Measurements from ENCODE around the gene P2RX3. TPM values are rescaled to one million over a fixed set of nuclear protein-coding genes. Genes with fewer than 3 reads are reported as not detected.

Gene P2RX3
- total and polyA plus RNA-seq, 2 experiments from 2014 or later = not detected

- Histone ChIP-seq H3K4me2 (no peak overlapping the region), H4K20me1 (ENCODE audit: insufficient read depth, poor library complexity, severe bottlenecking) (no peaks in the 10 kb centered on the region), H3K27ac (no peak overlapping the region), H3K9me3 (ENCODE audit: low read depth) (no peaks in the 10 kb centered on the region), H2AFZ (no peak overlapping the region), H3K4me3 (no peak overlapping the region), H3K9me2 (replicated peaks; ENCODE audit: insufficient read depth) (no peaks in the 10 kb centered on the region), H3K36me3 (replicated peaks; ENCODE audit: insufficient read depth, low read depth) (no peaks in the 10 kb centered on the region), H3K27me3 (no peaks in the 10 kb centered on the region), H3K4me1 (ENCODE audit: insufficient read depth) (peaks cover 2% of the 10 kb centered on the region), H3K79me2 (peaks cover 5% of the 10 kb centered on the region)
- DNase-seq (ENCODE audit: low spot score) = no peak
- 94% methylated on average over 6 of the region's 6 CpGs for WGBS (ENCODE audit: low lambda C conversion rate, missing lambda C conversion rate)
- no peak for TF ChIP-seq CTCF (IDR thresholded peaks at IDR 0.05; ENCODE audit: poor library complexity)
- no peak for TF ChIP-seq EZH2 (IDR thresholded peaks at IDR 0.05; ENCODE audit: borderline replicate concordance)
- no peak for TF ChIP-seq EZH2phosphoT487 (IDR thresholded peaks at IDR 0.05; ENCODE audit: low read depth, severe bottlenecking, unreplicated experiment)
Observed at GRCh38 chr11:57341250-57341808, 3.2 kb downstream of the P2RX3 start.

- TF ChIP-seq EZH2 (IDR thresholded peaks at IDR 0.05; ENCODE audit: borderline replicate concordance) = no peak
- TF ChIP-seq EZH2phosphoT487 (IDR thresholded peaks at IDR 0.05; ENCODE audit: low read depth, severe bottlenecking, unreplicated experiment) = no peak
- TF ChIP-seq CTCF (IDR thresholded peaks at IDR 0.05; ENCODE audit: poor library complexity) = no peak
- Histone ChIP-seq H3K27me3 (no peaks in the 10 kb centered on the region), H3K4me2 (no peak overlapping the region), H3K9me2 (replicated peaks; ENCODE audit: insufficient read depth) (no peaks in the 10 kb centered on the region), H3K4me3 (no peak overlapping the region), H2AFZ (no peak overlapping the region), H3K27ac (no peak overlapping the region), H3K79me2 (no peaks in the 10 kb centered on the region), H3K4me1 (ENCODE audit: insufficient read depth) (no peaks in the 10 kb centered on the region), H3K36me3 (replicated peaks; ENCODE audit: insufficient read depth, low read depth) (no peaks in the 10 kb centered on the region), H4K20me1 (ENCODE audit: insufficient read depth, poor library complexity, severe bottlenecking) (no peaks in the 10 kb centered on the region), H3K9me3 (ENCODE audit: low read depth) (no peaks in the 10 kb centered on the region)
- 89% methylated on average over 11 of the region's 11 CpGs for WGBS (ENCODE audit: low lambda C conversion rate, missing lambda C conversion rate)
- DNase-seq (ENCODE audit: low spot score) = no peak
Observed at GRCh38 chr11:57342702-57343101, 4.5 kb downstream of the P2RX3 start.

GRCh38 chr11:57343825-57344224 lies 5.7 kb downstream of the P2RX3 start:
- no peaks in the 10 kb centered on the region for H3K36me3 ChIP-seq (replicated peaks; ENCODE audit: insufficient read depth, low read depth)
- no peaks in the 10 kb centered on the region for H3K9me3 ChIP-seq (ENCODE audit: low read depth)
- H3K27me3 ChIP-seq = no peaks in the 10 kb centered on the region
- TF ChIP-seq CTCF (IDR thresholded peaks at IDR 0.05; ENCODE audit: poor library complexity) (no peak), EZH2 (IDR thresholded peaks at IDR 0.05; ENCODE audit: borderline replicate concordance) (no peak)
- H3K79me2 ChIP-seq = no peaks in the 10 kb centered on the region
- no peak overlapping the region for H2AFZ ChIP-seq
- no peak overlapping the region for H3K4me2 ChIP-seq
- no peaks in the 10 kb centered on the region for H3K4me1 ChIP-seq (ENCODE audit: insufficient read depth)
- 62% methylated on average over 7 of the region's 7 CpGs for WGBS (ENCODE audit: low lambda C conversion rate, missing lambda C conversion rate)
- DNase-seq (ENCODE audit: low spot score) = no peak
- no peak overlapping the region for H3K4me3 ChIP-seq
- no peak overlapping the region for H3K27ac ChIP-seq
- no peaks in the 10 kb centered on the region for H4K20me1 ChIP-seq (ENCODE audit: insufficient read depth, poor library complexity, severe bottlenecking)
- H3K9me2 ChIP-seq (replicated peaks; ENCODE audit: insufficient read depth) = no peaks in the 10 kb centered on the region

GRCh38 chr11:57344826-57345225 lies 6.7 kb downstream of the P2RX3 start:
- Histone ChIP-seq H2AFZ (no peak overlapping the region), H3K27ac (no peak overlapping the region), H3K4me2 (no peak overlapping the region), H3K36me3 (replicated peaks; ENCODE audit: insufficient read depth, low read depth) (no peaks in the 10 kb centered on the region), H3K9me2 (replicated peaks; ENCODE audit: insufficient read depth) (no peaks in the 10 kb centered on the region), H3K4me1 (ENCODE audit: insufficient read depth) (no peaks in the 10 kb centered on the region), H4K20me1 (ENCODE audit: insufficient read depth, poor library complexity, severe bottlenecking) (no peaks in the 10 kb centered on the region), H3K79me2 (no peaks in the 10 kb centered on the region), H3K4me3 (no peak overlapping the region), H3K27me3 (no peaks in the 10 kb centered on the region), H3K9me3 (ENCODE audit: low read depth) (no peaks in the 10 kb centered on the region)
- TF ChIP-seq EZH2phosphoT487 (IDR thresholded peaks at IDR 0.05; ENCODE audit: low read depth, severe bottlenecking, unreplicated experiment) (no peak), EZH2 (IDR thresholded peaks at IDR 0.05; ENCODE audit: borderline replicate concordance) (no peak), CTCF (IDR thresholded peaks at IDR 0.05; ENCODE audit: poor library complexity) (no peak)
- 96% methylated on average over 10 of the region's 10 CpGs for WGBS (ENCODE audit: low lambda C conversion rate, missing lambda C conversion rate)
- no peak for DNase-seq (ENCODE audit: low spot score)
